IPS-15b (cell line): ENCODE data around the gene CYP19A1.

Experiments used
- H3K27me3 ChIP-seq: one replicate; pipeline ENCODE4 v1.6.1; 2013; ENCODE audit warnings: low read length; ENCODE audit not compliant: control insufficient read depth, insufficient read depth
- H3K36me3 ChIP-seq: one replicate; pipeline ENCODE4 v1.6.1; 2013; ENCODE audit warnings: low read length; ENCODE audit not compliant: control insufficient read depth, insufficient read depth
- H3K4me1 ChIP-seq: one replicate; pipeline ENCODE4 v1.6.1; 2013; ENCODE audit warnings: mild to moderate bottlenecking, low read length; ENCODE audit not compliant: control insufficient read depth, insufficient read depth
- H3K4me3 ChIP-seq: one replicate; pipeline ENCODE4 v1.5.1; 2013; ENCODE audit warnings: low read depth, low read length
- H3K9ac ChIP-seq: one replicate; pipeline ENCODE4 v1.6.1; 2013; ENCODE audit warnings: low read depth, mild to moderate bottlenecking, low read length
- H3K9me3 ChIP-seq: one replicate; pipeline ENCODE4 v1.6.1; 2013; ENCODE audit warnings: mild to moderate bottlenecking, low read length; ENCODE audit not compliant: control insufficient read depth, insufficient read depth

The CYP19A1 gene

DNA sequence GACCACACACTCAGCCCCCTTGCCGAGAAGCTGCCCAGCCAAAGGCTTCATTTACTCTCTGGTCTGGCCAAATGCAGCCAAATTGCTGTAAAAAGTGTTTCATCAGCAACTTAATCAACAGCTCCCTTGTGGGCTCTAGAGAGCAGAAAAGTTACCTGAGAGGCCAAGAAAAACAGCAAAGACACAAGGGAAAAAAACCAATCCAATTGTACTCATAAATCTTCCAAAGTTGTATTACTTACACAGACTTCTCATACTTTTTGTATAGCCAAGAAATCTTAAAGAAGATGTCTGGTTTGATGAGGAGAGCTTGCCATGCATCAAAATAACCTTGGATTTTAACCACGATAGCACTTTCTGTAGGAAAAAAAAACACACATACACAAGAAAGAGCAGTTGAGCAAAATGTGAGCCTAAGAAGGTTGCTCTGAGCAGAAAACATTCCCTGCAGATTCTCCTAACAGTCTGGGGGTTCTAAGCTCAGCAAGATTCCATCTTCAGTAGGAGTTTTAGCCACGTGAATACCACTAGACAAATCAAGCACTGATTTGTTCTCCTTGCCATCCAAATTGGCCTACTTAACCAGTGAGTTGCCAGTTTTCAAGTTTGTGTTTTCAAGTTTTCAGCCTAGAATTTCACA lies 120.0 kb downstream of the CYP19A1 start:
- no peak overlapping the region for H3K4me3 ChIP-seq
- no peak overlapping the region for H3K9ac ChIP-seq
- H3K4me1 ChIP-seq = no peaks in the 10 kb centered on the region
- H3K9me3 ChIP-seq = no peaks in the 10 kb centered on the region
- H3K36me3 ChIP-seq = no peaks in the 10 kb centered on the region
- H3K27me3 ChIP-seq = no peaks in the 10 kb centered on the region

GRCh38 chr15:51212909-51213308 lies 125.5 kb downstream of the CYP19A1 start:
- no peak overlapping the region for H3K4me3 ChIP-seq
- no peaks in the 10 kb centered on the region for H3K4me1 ChIP-seq
- H3K27me3 ChIP-seq = no peaks in the 10 kb centered on the region
- no peaks in the 10 kb centered on the region for H3K9me3 ChIP-seq
- H3K36me3 ChIP-seq = no peaks in the 10 kb centered on the region
- H3K9ac ChIP-seq = no peak overlapping the region

DNA sequence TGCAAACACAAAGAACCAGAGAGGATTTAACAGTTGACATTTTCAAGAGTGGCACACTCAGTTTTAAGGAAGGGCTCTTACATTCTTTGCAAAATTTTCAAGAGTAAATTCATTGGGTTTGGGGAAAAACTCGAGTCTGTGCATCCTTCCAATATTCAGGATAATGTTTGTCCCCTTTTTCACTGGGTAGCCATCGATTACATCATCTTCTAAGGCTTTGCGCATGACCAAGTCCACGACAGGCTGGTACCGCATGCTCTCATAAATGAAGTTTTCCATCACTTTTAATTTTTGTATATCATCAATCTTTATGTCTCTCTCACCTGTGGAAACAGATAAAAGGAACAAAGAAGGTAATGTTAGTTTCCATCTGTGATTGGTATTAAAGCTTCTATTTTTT lies 126.2 kb downstream of the CYP19A1 start:
- H3K27me3 ChIP-seq = no peaks in the 10 kb centered on the region
- H3K4me1 ChIP-seq = no peaks in the 10 kb centered on the region
- H3K9ac ChIP-seq = no peak overlapping the region
- H3K4me3 ChIP-seq = no peak overlapping the region
- no peaks in the 10 kb centered on the region for H3K9me3 ChIP-seq
- no peaks in the 10 kb centered on the region for H3K36me3 ChIP-seq

DNA sequence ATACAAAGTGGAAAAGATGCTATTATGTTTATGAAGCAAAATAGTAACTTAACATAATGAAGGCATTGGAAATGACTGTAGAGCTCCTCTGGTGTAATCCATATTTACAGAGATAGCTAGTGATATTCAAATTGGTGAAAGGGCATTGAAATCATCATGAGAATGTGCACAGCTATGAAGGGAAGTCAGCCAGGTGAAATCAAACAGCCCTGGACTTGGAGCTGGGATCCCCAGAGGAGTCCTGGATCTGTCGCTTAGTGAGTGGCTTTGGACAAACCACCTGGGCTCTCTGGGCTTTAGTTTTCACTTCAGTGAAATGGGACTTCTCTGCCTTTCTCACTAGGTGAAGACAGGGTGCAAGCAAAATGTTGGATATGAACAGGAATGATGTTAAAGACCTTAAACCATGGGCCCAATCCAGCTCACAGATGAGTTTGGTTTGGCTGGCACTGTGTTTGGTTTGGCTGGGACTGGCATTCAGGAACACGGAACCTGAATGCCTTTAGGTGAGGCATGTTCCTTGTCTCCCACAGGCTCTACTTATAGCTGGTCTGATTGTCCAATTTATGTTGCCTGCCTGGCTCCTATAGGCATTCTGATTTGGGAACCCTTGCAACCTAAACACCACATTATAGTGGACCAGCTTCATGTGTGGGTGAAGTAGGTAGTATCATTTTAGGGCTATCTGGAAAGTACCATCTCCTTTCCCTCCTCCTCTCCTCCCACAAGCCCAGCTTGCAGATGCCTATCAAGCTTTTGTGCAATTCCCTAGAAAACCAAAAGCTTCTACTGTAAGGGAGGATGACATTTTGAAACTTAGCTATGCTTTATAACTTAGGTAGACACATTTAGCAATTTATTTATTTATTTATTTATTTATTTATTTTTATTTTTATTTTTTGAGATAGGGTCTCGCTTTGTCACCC lies 133.1 kb downstream of the CYP19A1 start:
- Histone ChIP-seq H3K9me3 (no peaks in the 10 kb centered on the region), H3K4me1 (peaks cover 4% of the 10 kb centered on the region), H3K27me3 (no peaks in the 10 kb centered on the region), H3K36me3 (no peaks in the 10 kb centered on the region), H3K9ac (no peak overlapping the region), H3K4me3 (no peak overlapping the region)

DNA sequence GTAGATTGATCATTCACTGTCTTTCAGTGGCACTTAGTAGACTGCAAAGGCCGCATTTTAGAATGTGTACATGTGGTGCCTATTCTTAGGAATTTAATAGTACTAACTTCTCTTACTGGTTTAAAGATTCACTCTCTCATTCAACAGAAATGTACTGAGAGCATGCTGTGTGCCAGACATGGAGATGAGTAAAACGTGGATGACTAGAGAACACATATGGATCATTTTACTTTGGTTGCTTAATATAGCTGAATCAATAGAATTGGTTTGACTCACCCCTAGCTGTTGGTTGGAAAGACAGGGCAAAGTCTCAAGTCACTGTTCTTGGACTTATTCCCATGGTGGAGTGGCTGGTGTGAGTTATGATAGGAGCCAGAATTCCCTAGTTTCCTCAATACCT lies 134.6 kb downstream of the CYP19A1 start:
- H3K4me3 ChIP-seq = no peak overlapping the region
- no peaks in the 10 kb centered on the region for H3K27me3 ChIP-seq
- H3K36me3 ChIP-seq = no peaks in the 10 kb centered on the region
- peaks cover 4% of the 10 kb centered on the region for H3K4me1 ChIP-seq
- no peaks in the 10 kb centered on the region for H3K9me3 ChIP-seq
- H3K9ac ChIP-seq = no peak overlapping the region

GRCh38 chr15:51202783-51203182 lies 135.6 kb downstream of the CYP19A1 start:
- Histone ChIP-seq H3K27me3 (no peaks in the 10 kb centered on the region), H3K9ac (no peak overlapping the region), H3K4me3 (no peak overlapping the region), H3K36me3 (no peaks in the 10 kb centered on the region), H3K4me1 (peaks cover 4% of the 10 kb centered on the region), H3K9me3 (no peaks in the 10 kb centered on the region)

DNA sequence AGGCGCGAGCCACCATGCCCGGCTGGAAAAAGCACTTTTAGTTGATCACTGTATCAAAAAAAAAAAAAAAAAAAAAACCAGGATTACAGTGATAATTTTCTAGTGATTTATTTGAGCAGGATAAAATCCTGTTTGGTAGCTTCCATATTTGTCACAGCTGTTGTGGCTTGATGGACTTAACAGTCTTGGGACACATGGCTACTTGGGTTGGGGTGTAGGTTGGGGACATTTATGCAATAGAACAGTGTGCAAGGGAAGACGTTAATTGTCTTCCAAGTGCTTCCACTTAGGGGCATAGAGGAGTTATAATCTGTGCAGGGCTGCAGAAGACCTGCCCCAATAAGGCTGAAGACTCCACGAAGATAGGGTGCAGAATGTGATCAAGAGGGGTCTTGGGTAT lies 136.8 kb downstream of the CYP19A1 start:
- no peaks in the 10 kb centered on the region for H3K36me3 ChIP-seq
- no peak overlapping the region for H3K4me3 ChIP-seq
- H3K9ac ChIP-seq = no peak overlapping the region
- no peaks in the 10 kb centered on the region for H3K27me3 ChIP-seq
- H3K4me1 ChIP-seq = peaks cover 4% of the 10 kb centered on the region
- no peaks in the 10 kb centered on the region for H3K9me3 ChIP-seq

DNA sequence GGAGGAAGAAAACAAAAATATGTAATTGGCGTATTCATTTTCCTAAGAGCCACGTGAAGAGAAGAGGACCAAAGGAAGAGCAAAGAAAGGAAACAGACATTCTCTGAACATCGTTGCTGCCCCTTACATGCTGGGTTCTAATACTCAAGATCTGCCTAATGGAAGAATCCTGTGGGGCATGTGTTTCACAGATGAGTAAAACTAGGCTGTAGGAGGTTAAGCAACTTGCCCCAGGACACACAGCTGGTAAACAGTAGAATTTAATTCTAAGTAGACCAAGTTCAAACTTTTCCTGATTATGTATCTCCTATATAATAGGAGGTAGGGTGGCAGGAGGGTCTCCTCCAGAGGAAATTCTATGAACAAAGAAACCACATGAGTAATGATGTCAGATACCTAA lies 137.6 kb downstream of the CYP19A1 start:
- Histone ChIP-seq H3K9me3 (no peaks in the 10 kb centered on the region), H3K36me3 (no peaks in the 10 kb centered on the region), H3K9ac (no peak overlapping the region), H3K27me3 (no peaks in the 10 kb centered on the region), H3K4me3 (no peak overlapping the region), H3K4me1 (peaks cover 4% of the 10 kb centered on the region)

DNA sequence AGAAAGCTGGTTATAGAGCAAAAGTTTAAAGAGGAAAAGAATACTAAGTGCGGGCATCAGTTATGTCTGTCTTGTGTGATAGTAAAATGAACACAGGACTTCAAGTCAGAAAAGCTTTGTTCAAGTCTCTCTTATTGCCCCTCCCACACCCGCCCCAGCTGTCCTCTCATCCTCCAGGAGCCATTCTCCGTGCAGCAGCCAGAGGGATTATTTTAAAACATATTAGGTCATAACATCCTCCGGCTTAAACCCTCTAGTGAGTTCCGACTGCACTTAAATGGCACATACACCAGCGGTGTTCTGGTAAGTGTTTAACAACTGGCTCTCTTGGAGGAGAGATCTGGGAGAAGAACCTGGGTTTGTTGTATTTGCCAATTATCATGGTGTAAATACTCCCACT lies 138.9 kb downstream of the CYP19A1 start:
- Histone ChIP-seq H3K9me3 (no peaks in the 10 kb centered on the region), H3K4me3 (no peak overlapping the region), H3K36me3 (no peaks in the 10 kb centered on the region), H3K9ac (no peak overlapping the region), H3K4me1 (peaks cover 4% of the 10 kb centered on the region), H3K27me3 (no peaks in the 10 kb centered on the region)

DNA sequence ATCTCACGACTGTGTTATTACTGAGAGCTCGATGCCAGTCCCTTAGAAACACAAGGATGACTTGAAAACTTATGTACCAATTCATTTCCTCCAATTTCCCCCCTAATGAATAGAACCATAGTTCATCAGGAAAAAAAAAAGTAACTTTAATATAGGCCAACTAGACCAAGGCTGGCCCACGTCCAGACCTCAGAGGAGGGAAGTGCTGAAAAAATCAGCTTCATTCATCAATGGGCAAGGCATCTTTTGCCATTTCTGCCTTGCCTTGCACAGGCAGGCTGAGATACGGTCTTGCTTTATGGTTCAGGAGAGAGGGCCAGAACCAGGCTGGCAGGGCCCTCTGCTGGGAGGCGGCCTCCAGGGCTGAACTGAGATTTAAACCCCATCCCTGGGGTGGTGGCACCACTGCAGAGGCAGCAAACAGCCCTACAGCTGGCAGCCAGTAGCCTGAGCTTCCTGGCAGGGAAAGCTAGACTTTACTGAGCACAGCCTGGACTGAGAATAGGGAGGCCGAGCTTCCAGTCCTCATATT lies 139.6 kb downstream of the CYP19A1 start:
- H3K4me1 ChIP-seq = peaks cover 4% of the 10 kb centered on the region

DNA sequence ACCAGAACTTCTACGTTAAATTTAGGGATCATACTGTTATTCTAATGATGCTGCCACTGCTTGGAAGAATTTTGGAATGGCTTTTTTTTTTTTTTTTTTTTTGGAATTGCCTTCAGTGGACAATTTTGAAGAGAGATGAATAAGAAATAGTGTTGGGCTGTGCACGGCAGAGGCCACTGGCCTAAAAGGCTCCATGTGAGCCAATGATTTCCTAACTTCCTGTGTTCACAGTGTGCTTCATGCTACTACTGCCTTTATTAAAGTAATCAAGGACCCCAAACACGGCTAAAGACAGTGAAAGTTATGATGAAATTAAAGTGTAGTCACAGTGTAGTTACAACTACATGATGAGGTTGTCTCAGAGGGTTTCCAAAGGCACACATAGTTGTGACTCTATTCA lies 142.9 kb downstream of the CYP19A1 start:
- peaks cover 4% of the 10 kb centered on the region for H3K4me1 ChIP-seq
- H3K36me3 ChIP-seq = no peaks in the 10 kb centered on the region
- no peak overlapping the region for H3K9ac ChIP-seq
- no peak overlapping the region for H3K4me3 ChIP-seq
- no peaks in the 10 kb centered on the region for H3K9me3 ChIP-seq
- no peaks in the 10 kb centered on the region for H3K27me3 ChIP-seq

More for the DNA sequence above, 139.6 kb downstream of the CYP19A1 start:
- H3K27me3 ChIP-seq = no peaks in the 10 kb centered on the region
- H3K4me3 ChIP-seq = no peak overlapping the region
- no peaks in the 10 kb centered on the region for H3K36me3 ChIP-seq
- no peaks in the 10 kb centered on the region for H3K9me3 ChIP-seq
- H3K9ac ChIP-seq = no peak overlapping the region

- no peak overlapping the region for H3K4me3 ChIP-seq
- no peaks in the 10 kb centered on the region for H3K9me3 ChIP-seq
- peaks cover 4% of the 10 kb centered on the region for H3K4me1 ChIP-seq
- H3K36me3 ChIP-seq = no peaks in the 10 kb centered on the region
- no peaks in the 10 kb centered on the region for H3K27me3 ChIP-seq
- H3K9ac ChIP-seq = no peak overlapping the region
Measured at GRCh38 chr15:51193979-51194378, 144.4 kb downstream of the CYP19A1 start.
